DND-41 (cell line): ENCODE measurements around the gene SEMA6A.

Experiments used
- ATAC-seq: fragments of 200-7000 bp; cut with Tn5 transposase; 3 replicates; pipeline ENCODE4 v1.9.1; 2021; ENCODE audit warnings: low read depth; ENCODE audit not compliant: insufficient read depth
- DNase-seq: peaks from one replicate; pipeline ENCODE4 v3.0.0-alpha.2; 2020
- H2AFZ ChIP-seq: 2 replicates; pipeline ENCODE4 v1.6.0; 2012; ENCODE audit warnings: low read depth, low read length
- H3K27ac ChIP-seq: 2 replicates; pipeline ENCODE4 v1.5.1; 2012; ENCODE audit warnings: low read length, inconsistent platforms
- H3K27me3 ChIP-seq: fragments of 200-600 bp; sonication (generic); 2 replicates; pipeline ENCODE4 v1.6.0; 2012; ENCODE audit warnings: low read length, mild to moderate bottlenecking, inconsistent platforms; ENCODE audit not compliant: insufficient read depth, poor library complexity
- H3K36me3 ChIP-seq: 2 replicates; pipeline ENCODE4 v1.5.1; 2012; ENCODE audit warnings: low read length, inconsistent platforms; ENCODE audit not compliant: insufficient read depth
- H3K4me1 ChIP-seq: 2 replicates; pipeline ENCODE4 v1.5.1; 2012; ENCODE audit warnings: mild to moderate bottlenecking, low read length; ENCODE audit not compliant: insufficient read depth
- H3K4me2 ChIP-seq: 2 replicates; pipeline ENCODE4 v1.6.0; 2012; ENCODE audit warnings: mild to moderate bottlenecking, moderate library complexity, low read length, inconsistent platforms; ENCODE audit not compliant: insufficient read depth
- H3K4me3 ChIP-seq, 2 experiments: fragments of 200-600 bp in 1 of 2; shearing (Covaris generic) in 1 of 2; 2 replicates each; pipeline ENCODE4 v1.5.1; 2012 to 2016; ENCODE audit warnings: inconsistent platforms in 2 of 2, low read length in 2 of 2, mild to moderate bottlenecking in 2 of 2, low read depth in 1 of 2, moderate library complexity in 1 of 2
- H3K79me2 ChIP-seq: 2 replicates; pipeline ENCODE4 v1.6.0; 2012; ENCODE audit warnings: low read length, inconsistent platforms; ENCODE audit not compliant: insufficient read depth
- H3K9ac ChIP-seq: 2 replicates; pipeline ENCODE4 v1.6.0; 2012; ENCODE audit warnings: low read depth, mild to moderate bottlenecking, inconsistent platforms, low read length, moderate library complexity
- H3K9me3 ChIP-seq: 2 replicates; pipeline ENCODE4 v1.5.1; 2012; ENCODE audit warnings: low read length, moderate library complexity, mild to moderate bottlenecking, inconsistent platforms; ENCODE audit not compliant: insufficient read depth, severe bottlenecking
- H4K20me1 ChIP-seq: 2 replicates; pipeline ENCODE4 v1.6.0; 2012; ENCODE audit warnings: low read length; ENCODE audit not compliant: insufficient read depth
- EZH2 ChIP-seq: IDR thresholded peaks from 3 replicates; pipeline ENCODE4 v1.6.1; 2012; ENCODE audit warnings: borderline replicate concordance, low read depth, mild to moderate bottlenecking, moderate library complexity, low read length, inconsistent platforms; ENCODE audit not compliant: severe bottlenecking
- TF ChIP-seq, protein P1 (sequence below): IDR thresholded peaks from 2 replicates; pipeline ENCODE4 v1.5.1; 2012; ENCODE audit warnings: borderline replicate concordance, low read length, moderate library complexity, mild to moderate bottlenecking; ENCODE audit not compliant: poor library complexity, severe bottlenecking; ENCODE audit errors: extremely low read depth

Gene SEMA6A

DNA sequence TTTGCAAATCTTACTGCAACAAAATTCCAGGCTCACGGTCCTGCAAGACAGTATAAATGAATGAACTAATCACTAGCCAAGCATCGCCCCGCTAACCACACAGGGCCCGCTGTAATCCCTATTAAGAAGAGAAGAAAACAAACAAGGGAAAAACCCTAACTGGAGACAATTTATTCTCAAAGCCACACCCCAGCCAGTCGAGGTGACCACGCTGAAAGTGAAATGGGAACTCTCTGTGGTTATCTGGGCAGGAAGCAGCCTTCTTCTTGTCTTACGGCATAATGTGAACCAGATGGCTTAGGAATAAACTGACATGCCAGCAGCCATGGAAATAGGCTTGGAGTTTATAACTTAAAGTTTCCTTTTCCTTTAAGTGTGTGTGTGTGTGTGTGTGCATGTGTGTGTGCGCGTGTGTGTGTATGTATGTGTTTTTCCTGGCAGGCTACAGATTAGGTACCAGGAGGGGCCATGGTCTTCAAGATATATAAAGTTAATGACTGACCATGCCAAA lies 120.2 kb downstream of the SEMA6A start:
- H2AFZ ChIP-seq: no peak overlapping the region
- TF ChIP-seq, protein P1, sequence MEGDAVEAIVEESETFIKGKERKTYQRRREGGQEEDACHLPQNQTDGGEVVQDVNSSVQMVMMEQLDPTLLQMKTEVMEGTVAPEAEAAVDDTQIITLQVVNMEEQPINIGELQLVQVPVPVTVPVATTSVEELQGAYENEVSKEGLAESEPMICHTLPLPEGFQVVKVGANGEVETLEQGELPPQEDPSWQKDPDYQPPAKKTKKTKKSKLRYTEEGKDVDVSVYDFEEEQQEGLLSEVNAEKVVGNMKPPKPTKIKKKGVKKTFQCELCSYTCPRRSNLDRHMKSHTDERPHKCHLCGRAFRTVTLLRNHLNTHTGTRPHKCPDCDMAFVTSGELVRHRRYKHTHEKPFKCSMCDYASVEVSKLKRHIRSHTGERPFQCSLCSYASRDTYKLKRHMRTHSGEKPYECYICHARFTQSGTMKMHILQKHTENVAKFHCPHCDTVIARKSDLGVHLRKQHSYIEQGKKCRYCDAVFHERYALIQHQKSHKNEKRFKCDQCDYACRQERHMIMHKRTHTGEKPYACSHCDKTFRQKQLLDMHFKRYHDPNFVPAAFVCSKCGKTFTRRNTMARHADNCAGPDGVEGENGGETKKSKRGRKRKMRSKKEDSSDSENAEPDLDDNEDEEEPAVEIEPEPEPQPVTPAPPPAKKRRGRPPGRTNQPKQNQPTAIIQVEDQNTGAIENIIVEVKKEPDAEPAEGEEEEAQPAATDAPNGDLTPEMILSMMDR: no peak
- no peak for TF ChIP-seq EZH2

DNA sequence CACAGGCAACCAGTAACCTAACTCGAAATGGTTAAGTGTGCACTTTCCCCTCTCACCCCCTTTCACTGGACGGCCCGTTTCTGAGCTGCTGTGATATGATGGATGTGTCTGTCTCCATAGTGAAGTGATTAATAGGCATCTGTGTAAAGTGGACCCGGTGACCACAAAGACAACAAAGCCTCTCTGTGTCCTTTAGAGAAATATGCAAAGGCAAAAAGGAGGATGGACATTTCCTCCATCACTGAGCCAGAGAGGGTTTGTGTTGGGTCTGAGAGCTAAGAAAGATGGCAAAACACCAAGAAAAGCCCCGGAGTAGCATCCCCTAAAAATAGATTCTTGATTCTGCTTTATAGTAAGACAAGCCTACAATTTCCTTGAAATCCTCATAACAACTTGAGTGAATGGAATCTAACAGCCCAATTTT lies 120.6 kb downstream of the SEMA6A start:
- H3K79me2 ChIP-seq: no peaks in the 10 kb centered on the region
- H3K4me1 ChIP-seq: no peaks in the 10 kb centered on the region; the same call in 1 of the 2 replicates
- no peaks in the 10 kb centered on the region for H4K20me1 ChIP-seq
- no peak overlapping the region for H2AFZ ChIP-seq
- H3K27me3 ChIP-seq: no peaks in the 10 kb centered on the region
- no peak overlapping the region for H3K9ac ChIP-seq
- no peak for DNase-seq
- H3K9me3 ChIP-seq: no peaks in the 10 kb centered on the region
- TF ChIP-seq, protein P1: no peak
- TF ChIP-seq EZH2: no peak
- no peak for ATAC-seq
- H3K36me3 ChIP-seq: no peaks in the 10 kb centered on the region
- no peak overlapping the region for H3K4me2 ChIP-seq
- H3K4me3 ChIP-seq: no peak overlapping the region
- H3K27ac ChIP-seq: no peak overlapping the region

More for the DNA sequence above, 120.2 kb downstream of the SEMA6A start:
- Histone ChIP-seq H3K4me1 (no peaks in the 10 kb centered on the region; the same call in 1 of the 2 replicates), H3K9me3 (no peaks in the 10 kb centered on the region), H4K20me1 (no peaks in the 10 kb centered on the region), H3K27me3 (no peaks in the 10 kb centered on the region), H3K27ac (no peak overlapping the region), H3K4me2 (no peak overlapping the region), H3K4me3 (no peak overlapping the region), H3K9ac (no peak overlapping the region), H3K79me2 (no peaks in the 10 kb centered on the region), H3K36me3 (no peaks in the 10 kb centered on the region)
- ATAC-seq (peak; percentile 66), DNase-seq (peak; percentile 21)

GRCh38 chr5:116452774-116453368 lies 121.8 kb downstream of the SEMA6A start:
- H3K9ac ChIP-seq: no peak overlapping the region
- no peaks in the 10 kb centered on the region for H3K9me3 ChIP-seq
- H4K20me1 ChIP-seq: no peaks in the 10 kb centered on the region
- H3K27me3 ChIP-seq: no peaks in the 10 kb centered on the region
- TF ChIP-seq, protein P1: no peak
- no peak for TF ChIP-seq EZH2
- no peaks in the 10 kb centered on the region for H3K79me2 ChIP-seq
- H3K4me2 ChIP-seq: no peak overlapping the region
- ATAC-seq (no peak), DNase-seq (no peak)
- no peak overlapping the region for H3K27ac ChIP-seq
- H3K36me3 ChIP-seq: no peaks in the 10 kb centered on the region
- H2AFZ ChIP-seq: no peak overlapping the region
- no peak overlapping the region for H3K4me3 ChIP-seq
- no peaks in the 10 kb centered on the region; the same call in 1 of the 2 replicates for H3K4me1 ChIP-seq
